SIG-M5 (cell line): Measurements from ENCODE around the gene N4BP3.

ENCODE experiments used
- DNase-seq: peaks from one replicate; lab custom pipeline; 2025; lab: John Stamatoyannopoulos, UW

Gene N4BP3

DNA sequence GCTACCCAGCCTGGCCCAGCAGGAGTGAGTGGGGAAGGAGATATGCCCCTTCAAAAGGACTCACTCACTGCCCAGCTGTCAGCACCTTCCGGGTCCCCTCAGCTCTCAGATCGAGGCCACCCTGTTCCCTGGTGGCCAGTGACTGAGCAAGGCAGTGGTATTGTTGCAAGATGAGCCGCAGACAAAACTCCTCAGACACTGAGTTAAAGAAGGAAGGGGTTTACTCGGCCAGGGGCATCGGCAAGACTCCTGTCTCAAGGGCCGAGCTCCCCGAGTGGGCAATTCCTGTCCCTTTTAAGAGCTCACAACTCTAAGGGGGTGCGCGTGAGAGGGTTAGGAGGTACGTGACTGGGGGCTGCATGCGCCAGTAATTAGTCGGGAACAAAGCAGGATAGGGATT is 9.7 kb upstream of the N4BP3 start:
- DNase-seq, result no peak

GRCh38 chr5:178104492-178104891 is 8.8 kb upstream of the N4BP3 start:
- no peak for DNase-seq

DNA sequence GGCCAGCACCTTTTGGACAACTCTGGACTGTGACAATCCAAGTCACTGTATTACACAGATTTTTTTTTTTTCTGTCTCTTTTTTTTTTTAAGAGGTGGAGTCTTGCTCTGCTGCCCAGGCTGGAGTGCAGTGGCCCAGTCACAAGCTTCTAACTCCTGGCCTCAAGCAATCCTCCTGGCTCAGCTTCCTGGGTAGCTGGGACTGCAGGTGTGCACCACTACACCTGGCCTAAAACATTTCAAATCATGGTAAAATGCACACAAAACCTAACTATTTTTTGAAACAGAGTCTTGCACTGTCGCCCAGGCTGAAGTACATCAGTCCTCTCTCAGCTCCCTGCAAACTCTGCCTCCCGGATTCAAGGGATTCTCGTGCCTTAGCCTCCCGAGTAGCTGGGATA is 7.2 kb upstream of the N4BP3 start:
- DNase-seq, result no peak

DNA sequence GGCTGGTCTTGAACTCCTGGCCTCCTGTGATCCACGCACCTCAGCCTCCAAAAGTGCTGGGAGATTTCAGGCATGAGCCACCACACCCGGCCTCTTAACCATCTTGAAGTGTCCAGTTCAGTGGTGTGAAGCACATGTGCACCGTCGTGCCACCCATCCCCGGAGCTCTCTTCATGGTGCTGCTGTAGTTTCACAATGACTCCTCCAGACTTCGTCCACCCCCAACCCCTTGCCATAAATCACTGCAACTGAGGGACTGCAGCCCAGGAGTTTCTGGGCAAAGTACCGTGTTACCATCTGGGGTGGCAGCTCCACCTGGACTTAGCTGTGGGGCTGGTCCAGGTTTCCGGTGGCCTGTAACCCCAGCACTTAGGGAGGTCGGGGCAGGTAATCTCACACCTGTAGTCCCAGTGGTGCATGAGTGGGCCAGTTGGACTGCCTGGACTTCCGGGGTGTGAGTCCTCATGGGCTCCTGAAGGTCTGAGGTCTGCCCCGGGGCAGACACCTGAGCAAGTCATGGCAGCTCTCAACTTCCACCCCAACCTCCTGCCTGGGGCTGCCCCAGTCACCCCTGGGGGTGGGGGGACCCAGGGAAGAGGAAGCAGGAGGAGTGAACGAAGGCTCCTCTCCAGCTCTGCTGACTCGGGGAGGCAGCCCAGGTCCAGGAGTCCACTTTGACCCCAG is 6.6 kb upstream of the N4BP3 start:
- DNase-seq, result no peak

DNA sequence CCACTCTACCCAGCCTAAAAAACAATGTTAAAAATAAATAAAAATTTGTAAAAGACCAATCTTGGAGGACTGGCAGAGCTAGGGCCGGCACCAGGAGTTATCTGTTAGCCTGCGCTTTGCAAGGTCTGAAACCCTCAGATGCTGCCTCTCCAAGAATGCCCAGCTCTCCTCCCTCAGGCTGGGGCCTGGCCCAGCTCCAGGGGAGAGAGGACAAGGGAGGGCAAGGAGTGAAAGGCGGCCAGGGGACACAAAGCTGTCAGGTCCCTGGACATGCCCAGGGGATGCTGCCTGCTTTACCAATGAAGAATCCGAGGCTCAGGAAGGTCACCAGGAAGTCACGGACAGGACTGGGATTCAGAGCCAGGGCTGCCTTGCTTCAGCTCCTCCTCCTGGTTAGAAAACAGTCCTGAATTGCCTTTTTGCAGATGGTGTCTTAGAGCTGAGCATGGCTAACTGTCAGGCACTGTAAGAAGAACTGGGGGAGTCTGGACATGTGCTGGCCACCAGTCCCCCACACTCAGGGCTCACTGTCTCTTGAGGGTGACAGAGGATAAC is 5.5 kb upstream of the N4BP3 start:
- DNase-seq, result no peak

DNA sequence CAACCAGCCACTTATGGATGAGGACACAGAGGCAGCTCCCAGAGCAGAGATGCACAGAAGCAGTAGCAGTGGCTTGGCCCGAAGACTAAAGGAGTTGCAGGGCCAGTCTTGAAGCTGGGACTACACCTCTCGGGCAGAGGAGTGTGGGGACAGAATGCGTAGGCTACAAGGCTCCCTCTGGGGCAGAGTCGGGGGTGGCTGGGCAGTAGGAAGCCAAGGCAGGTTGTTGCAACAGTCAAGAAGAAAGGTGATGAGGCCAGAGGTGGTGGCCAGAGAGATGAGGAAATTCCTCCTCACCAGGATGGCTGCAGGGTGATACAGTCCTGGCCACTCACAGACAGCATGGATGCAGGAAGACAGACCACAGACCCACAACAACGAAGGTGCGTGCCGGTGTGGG is 4.9 kb upstream of the N4BP3 start:
- no peak for DNase-seq

DNA sequence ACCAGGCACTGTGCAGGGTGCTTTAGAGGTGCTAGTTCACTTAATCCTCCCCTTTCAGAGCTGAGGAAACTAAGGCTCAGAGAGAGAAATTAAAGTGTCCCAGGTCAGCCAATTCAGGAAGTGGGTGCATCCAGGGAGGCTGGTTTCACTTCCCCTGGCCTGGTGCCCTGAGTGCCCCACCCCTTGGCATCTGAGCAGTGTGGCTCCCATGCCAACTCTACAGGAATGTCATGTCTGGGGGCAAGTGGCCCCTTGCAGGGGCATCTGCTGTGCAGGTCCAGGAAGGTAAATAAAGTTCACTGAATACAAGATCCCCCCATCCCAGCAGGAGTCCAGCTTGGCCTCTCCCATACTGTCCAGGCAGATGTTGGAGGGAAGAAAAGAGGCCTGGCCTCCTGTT is 4.4 kb upstream of the N4BP3 start:
- no peak for DNase-seq

GRCh38 chr5:178110511-178110910 is 2.8 kb upstream of the N4BP3 start:
- DNase-seq, result no peak

GRCh38 chr5:178111925-178112324 is 1.4 kb upstream of the N4BP3 start:
- no peak for DNase-seq

GRCh38 chr5:178112545-178112944 is 787 bp upstream of the N4BP3 start:
- no peak for DNase-seq

- no peak for DNase-seq
Observed at GRCh38 chr5:178113841-178114324, 551 bp downstream of the N4BP3 start.

- DNase-seq, result no peak
Observed at GRCh38 chr5:178114325-178115135, 1.2 kb downstream of the N4BP3 start.

- no peak for DNase-seq
Observed at GRCh38 chr5:178115136-178115813, 1.9 kb downstream of the N4BP3 start.

GRCh38 chr5:178115814-178116142 is 2.4 kb downstream of the N4BP3 start:
- DNase-seq, result no peak

DNA sequence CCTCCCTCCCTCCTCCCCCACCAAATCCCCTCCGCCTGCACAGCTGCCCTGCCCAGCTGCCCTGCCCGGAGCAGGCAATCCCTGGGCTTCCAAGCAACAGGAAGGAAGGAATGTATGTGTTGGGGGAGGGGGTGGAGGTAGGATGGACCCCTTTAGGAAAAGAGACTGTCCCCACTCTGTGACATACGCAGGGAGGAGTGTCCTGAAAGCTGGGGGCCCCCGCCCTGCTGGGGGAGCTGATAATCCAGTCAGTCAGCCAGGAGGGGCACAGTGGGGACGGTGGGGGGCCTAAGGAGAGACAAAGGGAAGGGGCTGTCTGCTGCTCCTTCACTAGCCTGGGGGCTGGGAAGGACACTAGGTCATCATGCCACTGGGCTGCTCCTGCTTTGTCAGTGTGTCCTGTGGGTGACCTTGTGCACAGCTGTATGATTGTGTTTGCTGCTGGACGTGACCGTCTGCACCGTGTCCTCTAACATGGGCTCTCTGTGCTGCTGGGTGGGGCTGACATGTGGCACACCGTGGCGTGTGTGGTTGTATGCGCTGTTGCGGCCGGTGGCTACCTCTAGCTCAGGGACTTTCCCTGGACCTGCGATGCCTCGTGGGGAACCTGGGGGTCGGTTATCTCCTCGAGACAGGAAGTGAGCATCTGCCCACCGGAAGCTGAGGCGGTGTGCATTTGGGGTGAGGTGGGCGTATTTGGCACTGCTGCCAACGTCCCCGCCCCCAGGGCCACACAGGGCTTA is 3.0 kb downstream of the N4BP3 start:
- no peak for DNase-seq

DNA sequence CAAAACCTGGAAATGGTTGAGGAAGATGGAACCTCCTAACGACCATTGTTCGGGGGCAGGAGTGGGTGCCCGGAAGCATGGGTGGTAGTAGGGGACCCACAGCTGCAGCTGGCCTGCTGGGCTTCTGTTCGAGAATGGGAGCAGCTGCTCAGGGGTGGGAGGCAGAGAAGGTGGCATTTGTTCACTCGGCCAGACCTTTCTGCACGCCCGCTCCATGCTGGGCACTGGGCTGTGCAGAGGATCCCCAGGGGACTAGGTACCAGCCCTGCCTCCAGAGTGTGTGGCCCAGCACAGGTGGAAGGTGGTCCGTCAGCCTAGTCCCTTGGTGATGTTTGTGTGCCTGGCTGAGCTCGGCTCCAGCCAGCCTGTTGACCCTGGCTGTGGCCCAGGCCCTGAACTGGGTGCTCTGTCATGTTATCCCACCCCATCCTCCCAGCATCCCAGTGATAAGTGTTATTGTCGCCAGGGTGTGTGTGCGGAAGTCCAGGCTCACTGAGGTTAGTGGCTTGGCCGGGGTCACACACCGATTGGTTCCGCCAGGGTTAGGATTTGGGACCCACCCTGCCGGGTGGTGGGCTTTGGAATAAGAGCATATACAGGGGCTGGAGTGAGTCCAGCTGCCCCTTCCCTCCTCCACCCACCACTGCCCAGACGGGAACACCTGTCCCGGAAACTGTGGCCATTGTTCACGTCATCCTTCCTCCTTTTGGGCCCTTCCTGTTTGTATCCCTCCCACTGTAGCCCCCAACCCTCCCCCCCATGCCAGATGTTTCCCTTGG is 4.8 kb downstream of the N4BP3 start:
- no peak for DNase-seq

DNA sequence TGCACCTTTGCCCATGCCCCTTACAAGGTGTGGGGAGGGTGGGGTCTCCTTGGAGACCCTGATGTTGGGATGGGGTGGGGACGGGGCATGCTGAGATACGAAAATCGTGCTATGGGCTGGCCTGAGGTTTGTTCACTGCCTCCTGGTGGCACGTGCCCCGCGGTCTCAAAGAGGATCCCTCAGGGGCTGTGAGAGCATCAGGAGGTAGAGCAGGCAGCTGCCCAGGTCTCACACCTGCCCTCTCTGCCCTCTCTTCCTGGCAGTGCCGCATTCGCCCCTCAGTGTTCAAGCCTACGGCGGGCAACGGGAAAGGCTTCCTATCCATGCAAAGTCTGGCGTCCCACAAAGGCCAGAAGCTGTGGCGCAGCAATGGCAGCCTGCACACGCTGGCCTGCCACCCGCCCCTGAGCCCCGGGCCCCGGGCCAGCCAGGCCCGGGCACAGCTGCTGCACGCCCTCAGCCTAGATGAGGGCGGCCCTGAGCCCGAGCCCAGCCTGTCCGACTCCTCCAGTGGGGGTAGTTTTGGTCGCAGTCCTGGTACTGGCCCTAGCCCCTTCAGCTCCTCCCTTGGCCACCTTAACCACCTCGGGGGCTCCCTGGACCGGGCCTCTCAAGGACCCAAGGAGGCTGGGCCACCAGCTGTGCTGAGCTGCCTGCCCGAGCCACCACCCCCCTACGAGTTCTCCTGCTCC is 6.7 kb downstream of the N4BP3 start:
- no peak for DNase-seq

- DNase-seq, result peak; percentile 16
Observed at GRCh38 chr5:178120607-178121357, 7.5 kb downstream of the N4BP3 start.

DNA sequence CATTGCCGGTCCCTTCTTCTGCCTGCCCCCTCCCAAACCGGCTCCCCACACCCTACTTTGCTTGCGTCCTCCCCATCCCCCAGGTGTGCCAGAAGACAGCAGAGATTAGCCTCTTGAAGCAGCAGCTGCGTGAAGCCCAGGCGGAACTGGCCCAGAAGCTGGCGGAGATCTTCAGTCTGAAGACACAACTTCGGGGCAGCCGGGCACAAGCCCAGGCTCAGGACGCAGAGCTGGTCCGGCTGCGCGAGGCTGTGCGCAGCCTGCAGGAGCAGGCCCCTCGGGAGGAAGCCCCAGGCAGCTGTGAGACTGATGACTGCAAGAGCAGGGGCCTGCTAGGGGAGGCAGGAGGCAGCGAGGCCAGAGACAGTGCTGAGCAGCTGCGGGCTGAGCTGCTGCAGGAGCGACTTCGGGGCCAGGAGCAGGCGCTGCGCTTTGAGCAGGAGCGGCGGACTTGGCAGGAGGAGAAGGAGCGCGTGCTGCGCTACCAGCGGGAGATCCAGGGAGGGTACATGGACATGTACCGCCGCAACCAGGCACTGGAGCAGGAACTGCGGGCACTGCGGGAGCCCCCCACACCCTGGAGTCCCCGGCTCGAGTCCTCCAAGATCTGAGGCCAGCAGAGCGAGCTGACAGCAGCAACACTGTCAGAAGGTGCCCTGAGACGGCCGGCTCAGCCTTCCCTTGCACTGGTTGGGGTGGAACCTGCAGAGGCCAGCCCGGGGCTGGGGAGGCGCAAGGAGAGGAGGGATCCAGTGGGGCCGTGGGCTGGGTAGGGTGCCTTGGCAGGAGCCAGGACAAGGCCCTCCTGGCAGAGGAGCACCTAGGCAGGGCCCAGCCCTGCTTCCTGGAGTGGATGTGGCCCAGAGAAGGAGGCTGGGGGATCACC is 8.3 kb downstream of the N4BP3 start:
- no peak for DNase-seq
